ENCODE results near the gene NLRP4.

Gene NLRP4

GRCh38 chr19:55812449-55812848 lies 23.9 kb upstream of the NLRP4 start:
- no peak overlapping the region for H3K4me3 ChIP-seq (ENCODE audit: low read depth, low read length)
- no peak for DNase-seq (ENCODE audit: low read depth)
- TF ChIP-seq CTCF (conservative IDR thresholded peaks at IDR 0.05; ENCODE audit: low read depth, low read length) = no peak

GRCh38 chr19:55813906-55814305 lies 22.4 kb upstream of the NLRP4 start:
- DNase-seq (ENCODE audit: low read depth) = no peak
- no peak overlapping the region for H3K4me3 ChIP-seq (ENCODE audit: low read depth, low read length)
- no peak for TF ChIP-seq CTCF (conservative IDR thresholded peaks at IDR 0.05; ENCODE audit: low read depth, low read length)

DNA sequence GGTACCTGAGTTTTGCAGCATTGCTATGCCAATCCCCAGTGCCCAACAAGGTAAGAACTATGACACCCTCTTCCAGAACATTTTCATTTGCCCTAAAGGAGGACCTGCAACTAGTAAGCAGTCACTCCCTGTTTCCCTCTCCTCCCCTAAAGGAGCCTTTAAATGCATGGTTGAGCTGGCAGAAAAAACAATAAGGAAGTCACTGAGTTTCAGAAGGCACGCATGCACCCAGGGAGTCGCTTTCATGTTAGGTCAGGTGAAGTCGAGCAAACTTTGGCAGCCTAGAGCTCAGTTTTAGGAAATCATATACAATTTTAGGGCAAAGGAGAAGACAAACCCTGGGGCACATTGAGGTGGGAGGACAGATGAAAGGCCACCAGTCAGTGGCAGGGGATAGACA lies 16.3 kb upstream of the NLRP4 start:
- TF ChIP-seq CTCF (conservative IDR thresholded peaks at IDR 0.05; ENCODE audit: low read depth, low read length) = no peak
- no peak for DNase-seq (ENCODE audit: low read depth)

DNA sequence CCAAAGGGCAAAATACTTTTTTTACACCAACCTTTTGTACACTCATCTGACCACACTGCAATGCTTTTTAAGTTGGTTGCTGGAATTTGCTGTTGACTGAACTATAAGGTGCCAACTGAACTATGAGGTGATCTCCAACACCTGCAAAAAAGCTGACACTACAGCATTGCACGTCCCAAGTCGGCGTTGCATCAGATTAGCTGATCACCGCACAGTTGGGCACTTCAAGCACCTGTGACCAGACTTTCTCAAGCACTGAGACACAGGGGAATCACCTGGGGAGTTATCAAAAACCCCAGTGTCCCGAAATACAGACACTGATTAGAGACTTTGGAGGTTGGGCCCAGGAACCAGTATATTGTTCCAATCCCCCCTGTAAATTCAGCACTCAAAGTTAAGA lies 5.7 kb upstream of the NLRP4 start:
- no peak for DNase-seq (ENCODE audit: low read depth)
- TF ChIP-seq CTCF (conservative IDR thresholded peaks at IDR 0.05; ENCODE audit: low read depth, low read length) = no peak
- no peak overlapping the region for H3K4me3 ChIP-seq (ENCODE audit: low read depth, low read length)

More for the DNA sequence above, 16.3 kb upstream of the NLRP4 start:
- H3K4me3 ChIP-seq (ENCODE audit: low read depth, low read length) = no peak overlapping the region

DNA sequence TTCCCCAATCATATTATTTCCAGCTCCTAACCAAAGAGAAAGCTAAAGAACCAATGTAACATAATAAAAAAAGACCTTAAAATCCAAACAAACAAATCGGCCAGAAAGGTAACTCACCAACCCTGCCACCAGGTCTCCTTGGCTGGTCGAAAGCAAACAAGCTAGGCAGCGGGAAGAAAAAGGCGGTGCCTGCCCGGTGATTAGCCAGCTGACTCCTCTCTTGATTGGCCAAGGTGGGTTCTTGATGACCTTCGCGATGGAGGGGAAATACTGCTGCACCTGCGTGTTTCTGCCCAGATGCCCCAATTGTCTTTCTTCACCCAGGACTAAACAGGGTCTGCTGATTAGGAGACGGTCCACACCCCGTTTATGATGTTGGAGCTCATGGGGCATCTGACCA lies 4.5 kb upstream of the NLRP4 start, which contains the start of gene NLRP11:
NLRP11 (minus strand) TSS at position 154 of the 400 bp plus-strand sequence. CDS start 13,825 bp downstream, outside the sequence.
- no peak for DNase-seq (ENCODE audit: low read depth)
- H3K4me3 ChIP-seq (ENCODE audit: low read depth, low read length) = no peak within 1 kb of the TSS
- no peak for TF ChIP-seq CTCF (conservative IDR thresholded peaks at IDR 0.05; ENCODE audit: low read depth, low read length)

DNA sequence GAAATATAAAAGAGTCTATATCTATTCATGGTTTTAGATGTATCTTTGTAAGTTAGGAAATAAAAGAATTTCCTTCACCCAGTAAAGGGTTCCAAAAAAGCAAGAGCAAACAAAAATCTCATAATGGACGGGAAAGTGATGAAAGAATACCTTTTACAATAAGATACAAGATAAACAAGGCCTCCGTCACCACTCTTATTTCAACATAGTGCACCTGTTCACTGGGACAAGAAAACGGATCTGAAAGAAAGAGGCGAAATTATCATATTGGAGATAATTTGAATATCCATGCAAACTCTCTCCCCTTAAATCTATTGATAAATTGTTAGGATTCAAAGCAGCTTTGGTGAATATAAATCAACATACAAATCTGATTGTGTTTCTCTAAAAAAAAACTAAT lies 3.7 kb upstream of the NLRP4 start:
- no peak for DNase-seq (ENCODE audit: low read depth)
- no peak for TF ChIP-seq CTCF (conservative IDR thresholded peaks at IDR 0.05; ENCODE audit: low read depth, low read length)
- no peak overlapping the region for H3K4me3 ChIP-seq (ENCODE audit: low read depth, low read length)

GRCh38 chr19:55838251-55838650 lies 1.9 kb downstream of the NLRP4 start:
- no peak for TF ChIP-seq CTCF (conservative IDR thresholded peaks at IDR 0.05; ENCODE audit: low read depth, low read length)
- no peak overlapping the region for H3K4me3 ChIP-seq (ENCODE audit: low read depth, low read length)
- no peak for DNase-seq (ENCODE audit: low read depth)

Data from choroid plexus epithelial cell (primary cell).